ENCODE data around the gene STAT3. TPM values are rescaled to one million over a fixed set of nuclear protein-coding genes. Genes with fewer than 3 reads are reported as not detected.
"Not testable (repeated sequence)": the region's sequence is repeated elsewhere in the genome, so short reads cannot be mapped to it uniquely, and the experiment has no call there.

The STAT3 gene
- total RNA-seq, 1 donor from 2014 or later, result 127 TPM

- intact Hi-C loops (cut with DNase I), result no loop called here
These were observed 49.7 kb downstream of the STAT3 start for GRCh38 chr17:42338427-42338985.

GRCh38 chr17:42337442-42337841 lies 50.8 kb downstream of the STAT3 start:
- ATAC-seq (ENCODE audit: poor library complexity) (no peak), DNase-seq (no peak)
- intact Hi-C loops (cut with DNase I), result no loop called here

More at GRCh38 chr17:42338427-42338985, 49.7 kb downstream of the STAT3 start:
- no peak for ATAC-seq (ENCODE audit: poor library complexity)
- DNase-seq, result no peak

- intact Hi-C loops (cut with DNase I), result no loop called here
- DNase-seq (no peak), ATAC-seq (ENCODE audit: poor library complexity) (no peak)
These were observed 53.6 kb downstream of the STAT3 start for GRCh38 chr17:42334677-42335076.

GRCh38 chr17:42333053-42333452 lies 55.2 kb downstream of the STAT3 start:
- intact Hi-C loops (cut with DNase I), result no loop called here
- no peak for DNase-seq
- ATAC-seq (ENCODE audit: poor library complexity), result no peak

GRCh38 chr17:42329025-42329976 lies 58.9 kb downstream of the STAT3 start:
- intact Hi-C loops (cut with DNase I), result no loop called here
- DNase-seq, result no peak
- peak; percentile 38 for ATAC-seq (ENCODE audit: poor library complexity)

GRCh38 chr17:42325026-42325425 lies 63.2 kb downstream of the STAT3 start:
- DNase-seq (no peak), ATAC-seq (ENCODE audit: poor library complexity) (no peak)
- intact Hi-C loops (cut with DNase I), result no loop called here

- intact Hi-C loops (cut with DNase I), result loop anchor here (2.0 kb wide), 1 partner anchor 83 kb away; no protein-coding TSS in a partner anchor
- DNase-seq, result no peak
These were observed 64.9 kb downstream of the STAT3 start for GRCh38 chr17:42323268-42323773.

GRCh38 chr17:42322382-42323267 lies 65.6 kb downstream of the STAT3 start:
- intact Hi-C loops (cut with DNase I), result loop anchor here (2.0 kb wide), 1 partner anchor 84 kb away; no protein-coding TSS in a partner anchor
- DNase-seq, result peak; percentile 96
- ATAC-seq (ENCODE audit: poor library complexity), result peak; percentile 88

More at GRCh38 chr17:42323268-42323773, 64.9 kb downstream of the STAT3 start:
- peak; percentile 3 for ATAC-seq (ENCODE audit: poor library complexity)

- intact Hi-C loops (cut with DNase I), result no loop called here
- DNase-seq (no peak), ATAC-seq (ENCODE audit: poor library complexity) (no peak)
These were observed 66.7 kb downstream of the STAT3 start for GRCh38 chr17:42321555-42321954.

GRCh38 chr17:42317967-42318366 lies 70.3 kb downstream of the STAT3 start:
- not testable (repeated sequence) for DNase-seq; ATAC-seq (ENCODE audit: poor library complexity)
- intact Hi-C loops (cut with DNase I), result loop anchor here (5.0 kb wide), 1 partner anchor 204 kb away; no protein-coding TSS in a partner anchor

GRCh38 chr17:42317266-42317845 lies 70.9 kb downstream of the STAT3 start:
- intact Hi-C loops (cut with DNase I), result loop anchor here (5.0 kb wide), 1 partner anchor 205 kb away; no protein-coding TSS in a partner anchor
- DNase-seq, result no peak
- ATAC-seq (ENCODE audit: poor library complexity), result no peak

- intact Hi-C loops (cut with DNase I), result loop anchor here (5.0 kb wide), 1 partner anchor 206 kb away; no protein-coding TSS in a partner anchor
- DNase-seq, result no peak
- no peak for ATAC-seq (ENCODE audit: poor library complexity)
These were observed 71.5 kb downstream of the STAT3 start for GRCh38 chr17:42316755-42317154.

GRCh38 chr17:42315402-42316156 lies 72.7 kb downstream of the STAT3 start:
- ATAC-seq (ENCODE audit: poor library complexity) (no peak), DNase-seq (no peak)
- intact Hi-C loops (cut with DNase I), result loop anchor here (5.0 kb wide), 1 partner anchor 207 kb away; no protein-coding TSS in a partner anchor

- DNase-seq, result no peak
- intact Hi-C loops (cut with DNase I), result no loop called here
- ATAC-seq (ENCODE audit: poor library complexity), result no peak
These were observed 74.3 kb downstream of the STAT3 start for GRCh38 chr17:42313773-42314566.

- no peak for DNase-seq
- no peak for ATAC-seq (ENCODE audit: poor library complexity)
- intact Hi-C loops (cut with DNase I), result no loop called here
These were observed 74.9 kb downstream of the STAT3 start for GRCh38 chr17:42313389-42313772.

- DNase-seq (peak; percentile 92), ATAC-seq (ENCODE audit: poor library complexity) (peak; percentile 85)
- intact Hi-C loops (cut with DNase I), result no loop called here
These were observed 75.7 kb downstream of the STAT3 start for GRCh38 chr17:42312285-42313130.

Measured in Right ventricle myocardium superior (tissue), 1 donor.